GM23338 (cell line): ENCODE data around the gene TRA2B. TPM values are rescaled to one million over a fixed set of nuclear protein-coding genes. Genes with fewer than 3 reads are reported as not detected.
A peak's percentile ranks its signal among the peaks of the same experiment; 100 is the strongest.

ENCODE experiments used
- ATAC-seq: fragments of 200-7000 bp; cut with Tn5 transposase; 3 replicates; pipeline ENCODE4 v1.9.1; 2020
- DNase-seq: peaks from one replicate; pipeline ENCODE4 v3.0.0-alpha.2; 2015; ENCODE audit warnings: low spot score
- H2AFZ ChIP-seq: fragments of 200-600 bp; sonication (generic); 2 replicates; pipeline ENCODE4 v1.8.0; 2016; ENCODE audit warnings: antibody characterized with exemption, mild to moderate bottlenecking, moderate library complexity
- H3F3A ChIP-seq: fragments of 200-600 bp; sonication (generic); replicated peaks from 2 replicates; pipeline ENCODE4 v1.8.0; 2017; ENCODE audit warnings: antibody characterized with exemption, mixed run types, low read depth
- H3K27ac ChIP-seq: fragments of 200-600 bp; sonication (generic); 2 replicates; pipeline ENCODE4 v1.6.1; 2016; ENCODE audit warnings: low read depth
- H3K27me3 ChIP-seq: fragments of 200-600 bp; sonication (generic); 2 replicates; pipeline ENCODE4 v1.8.0; 2016; ENCODE audit warnings: mild to moderate bottlenecking, mixed run types, moderate library complexity; ENCODE audit not compliant: insufficient read depth
- H3K36me3 ChIP-seq: fragments of 200-600 bp; sonication (generic); 2 replicates; pipeline ENCODE4 v1.8.0; 2016; ENCODE audit warnings: mild to moderate bottlenecking; ENCODE audit not compliant: insufficient read depth
- H3K4me1 ChIP-seq: fragments of 200-600 bp; sonication (generic); 2 replicates; pipeline ENCODE4 v1.8.0; 2016; ENCODE audit warnings: mild to moderate bottlenecking, moderate library complexity; ENCODE audit not compliant: insufficient read depth
- H3K4me2 ChIP-seq: fragments of 200-600 bp; sonication (generic); 2 replicates; pipeline ENCODE4 v1.7.1; 2017; ENCODE audit warnings: mixed run types
- H3K4me3 ChIP-seq: fragments of 200-600 bp; sonication (generic); 2 replicates; pipeline ENCODE4 v1.6.1; 2016; ENCODE audit warnings: mixed run types
- H3K79me2 ChIP-seq: fragments of 200-600 bp; sonication (generic); replicated peaks from 2 replicates; pipeline ENCODE4 v1.8.0; 2017; ENCODE audit warnings: mild to moderate bottlenecking; ENCODE audit not compliant: insufficient read depth
- H3K9me2 ChIP-seq: fragments of 200-600 bp; sonication (generic); 2 replicates; pipeline ENCODE4 v1.8.0; 2017; ENCODE audit not compliant: insufficient read depth
- H4K20me1 ChIP-seq: fragments of 200-600 bp; sonication (generic); replicated peaks from 2 replicates; pipeline ENCODE4 v1.8.0; 2017; ENCODE audit warnings: mild to moderate bottlenecking; ENCODE audit not compliant: insufficient read depth
- H3K27ac Mint-ChIP-seq: 2 replicates; pipeline ENCODE4 v1.8.0; 2020; ENCODE audit warnings: inconsistent platforms, mild to moderate bottlenecking, moderate library complexity, mixed read lengths
- H3K27me3 Mint-ChIP-seq: 3 replicates; pipeline ENCODE4 v1.8.0; 2022; ENCODE audit warnings: low read depth, mild to moderate bottlenecking, moderate library complexity, mixed read lengths, inconsistent platforms; ENCODE audit not compliant: insufficient read depth, poor library complexity
- H3K36me3 Mint-ChIP-seq: 3 replicates; pipeline ENCODE4 v1.8.0; 2021; ENCODE audit warnings: low read depth, mild to moderate bottlenecking, inconsistent platforms, moderate library complexity, mixed read lengths
- H3K4me1 Mint-ChIP-seq: 3 replicates; pipeline ENCODE4 v1.8.0; 2020; ENCODE audit warnings: mild to moderate bottlenecking, inconsistent platforms, mixed read lengths
- H3K4me3 Mint-ChIP-seq: 3 replicates; pipeline ENCODE4 v1.8.0; 2021; ENCODE audit warnings: moderate library complexity, mild to moderate bottlenecking, inconsistent platforms, mixed read lengths
- H3K9me3 Mint-ChIP-seq: 3 replicates; pipeline ENCODE4 v1.8.0; 2020; ENCODE audit warnings: moderate library complexity, mild to moderate bottlenecking, inconsistent platforms, mixed read lengths
- CTCF ChIP-seq, 2 experiments: fragments of 200-600 bp in 1 of 2; sonication (generic) in 1 of 2; conservative IDR thresholded peaks; 2 replicates each; pipeline versions ENCODE4 v1.5.1 to v1.6.1; 2016 to 2017; ENCODE audit warnings: antibody characterized with exemption in 2 of 2, low read depth in 2 of 2, mild to moderate bottlenecking in 2 of 2, moderate library complexity in 1 of 2
- ETS1 ChIP-seq: IDR thresholded peaks from 2 replicates; pipeline ENCODE4 v1.6.1; 2016; ENCODE audit warnings: antibody characterized with exemption
- EZH2 ChIP-seq: fragments of 200-600 bp; sonication (generic); IDR thresholded peaks from one replicate; pipeline ENCODE4 v1.8.0; 2017; ENCODE audit warnings: antibody characterized with exemption, mild to moderate bottlenecking, low read depth; ENCODE audit not compliant: unreplicated experiment
- EZH2phosphoT487 ChIP-seq: fragments of 200-600 bp; sonication (generic); IDR thresholded peaks from one replicate; pipeline ENCODE4 v1.8.1; 2018; ENCODE audit warnings: antibody characterized with exemption; ENCODE audit not compliant: unreplicated experiment
- JUNB ChIP-seq: IDR thresholded peaks from one replicate; pipeline ENCODE4 v1.6.1; 2016; ENCODE audit warnings: antibody characterized with exemption; ENCODE audit not compliant: unreplicated experiment
- NANOG ChIP-seq: IDR thresholded peaks from 2 replicates; pipeline ENCODE4 v1.6.1; 2016; ENCODE audit warnings: antibody characterized with exemption, borderline replicate concordance
- POLR2AphosphoS5 ChIP-seq: IDR thresholded peaks from 2 replicates; pipeline ENCODE4 v1.6.1; 2016; ENCODE audit warnings: antibody characterized with exemption, low read depth
- STAT1 ChIP-seq: IDR thresholded peaks from one replicate; pipeline ENCODE4 v1.6.1; 2016; ENCODE audit warnings: antibody characterized with exemption; ENCODE audit not compliant: unreplicated experiment
- ZNF114 ChIP-seq: fragments of 250-450 bp; sonication (Bioruptor Pico); IDR thresholded peaks from 2 replicates; pipeline ENCODE4 v1.5.0; 2020; ENCODE audit warnings: mild to moderate bottlenecking, moderate library complexity
- ZNF331 ChIP-seq: fragments of 250-450 bp; sonication (Bioruptor Pico); IDR thresholded peaks from 2 replicates; pipeline ENCODE4 v1.5.0; 2020; ENCODE audit warnings: low read depth, mild to moderate bottlenecking, moderate library complexity
- ZNF462 ChIP-seq: fragments of 250-450 bp; sonication (Bioruptor Pico); IDR thresholded peaks from 2 replicates; pipeline ENCODE4 v1.5.0; 2020; ENCODE audit warnings: mild to moderate bottlenecking, moderate library complexity
- polyA plus RNA-seq: library from polyadenylated mRNA; unstranded; fragments of >200 nt; fragmentation: Nextera tagmentation; extraction: Ambion mirVana; gene quantifications from 2 replicates; pipeline ENCODE4 v1.2.1, GENCODE V29; 2016
- total RNA-seq: library from RNA; depleted of rRNA; stranded (reverse); fragments of >200 nt; shearing (Covaris generic); gene quantifications from 2 replicates; pipeline ENCODE4 v1.2.3, GENCODE V29; 2014

TRA2B gene
- total and polyA plus RNA-seq, 2 experiments from 2014 or later, result 360 to 602 TPM

- H3K36me3 ChIP-seq, result no peaks in the 10 kb centered on the region
- no peak overlapping the region for H3K4me2 ChIP-seq
- H3K27me3 ChIP-seq, result no peaks in the 10 kb centered on the region
- H3K27ac ChIP-seq, result no peak overlapping the region
- peaks cover 14% of the 10 kb centered on the region; the same call in 1 of the 2 replicates for H3K4me1 ChIP-seq
- Mint-ChIP-seq H3K4me3 (no peak overlapping the region), H3K4me1 (peaks cover 12% of the 10 kb centered on the region), H3K27me3 (no peaks in the 10 kb centered on the region), H3K9me3 (no peaks in the 10 kb centered on the region), H3K36me3 (no peaks in the 10 kb centered on the region), H3K27ac (no peak overlapping the region)
- H3K79me2 ChIP-seq, result no peaks in the 10 kb centered on the region
- no peak for DNase-seq
- H3K9me2 ChIP-seq, result 0 out of 2 replicates have a peak, but pooled peaks cover 3% of the 10 kb centered on the region
- H3K4me3 ChIP-seq, result no peak overlapping the region
- H2AFZ ChIP-seq, result no peak overlapping the region
- no peaks in the 10 kb centered on the region for H3F3A ChIP-seq
- H4K20me1 ChIP-seq, result no peaks in the 10 kb centered on the region
- no peak for TF ChIP-seq EZH2
- TF ChIP-seq EZH2phosphoT487, result no peak
- no peak for TF ChIP-seq POLR2AphosphoS5
- TF ChIP-seq NANOG, result no peak
- no peak for TF ChIP-seq JUNB
- no peak for TF ChIP-seq ETS1
- ATAC-seq, result no peak
These were observed 58.9 kb downstream of the TRA2B start for GRCh38 chr3:185878920-185879319.

- ATAC-seq, result peak; percentile 51; the same call in 2 of the 3 replicates
- no peak overlapping the region for H3K27ac Mint-ChIP-seq
- no peaks in the 10 kb centered on the region for H3K9me3 Mint-ChIP-seq
- TF ChIP-seq ZNF462 (CRISPR knock-in tag) (no peak), POLR2AphosphoS5 (no peak), JUNB (no peak), ZNF331 (no peak), STAT1 (no peak), NANOG (no peak), ETS1 (no peak), ZNF114 (CRISPR knock-in tag) (no peak), EZH2 (no peak), CTCF (conservative IDR thresholded peaks at IDR 0.05; ENCODE audit: low read depth in 2 of 2) (no peak), EZH2phosphoT487 (no peak)
These were observed 63.7 kb downstream of the TRA2B start for GRCh38 chr3:185874119-185874518.

More at GRCh38 chr3:185874119-185874518, 63.7 kb downstream of the TRA2B start:
- Histone ChIP-seq H3K79me2 (no peaks in the 10 kb centered on the region), H3K4me1 (0 out of 2 replicates have a peak, but pooled peaks cover 9% of the 10 kb centered on the region), H3K36me3 (no peaks in the 10 kb centered on the region), H3K4me2 (no peak overlapping the region; the same call in 1 of the 2 replicates), H3F3A (0 out of 2 replicates have a peak, but pooled peaks cover 4% of the 10 kb centered on the region), H3K27ac (peak overlapping the region; percentile 20; the same call in 1 of the 2 replicates), H4K20me1 (no peaks in the 10 kb centered on the region), H3K9me2 (no peaks in the 10 kb centered on the region), H2AFZ (peak overlapping the region; percentile 24), H3K4me3 (no peak overlapping the region), H3K27me3 (no peaks in the 10 kb centered on the region)
- Mint-ChIP-seq H3K36me3 (no peaks in the 10 kb centered on the region), H3K4me3 (no peak overlapping the region), H3K4me1 (peaks cover 15% of the 10 kb centered on the region), H3K27me3 (peaks cover 2% of the 10 kb centered on the region)
- peak; percentile 36 for DNase-seq
